Measurements from ENCODE around the gene GLRA3.

Gene GLRA3

GRCh38 chr4:174592256-174592984 is 236.6 kb downstream of the GLRA3 start:
- no peak for DNase-seq

DNA sequence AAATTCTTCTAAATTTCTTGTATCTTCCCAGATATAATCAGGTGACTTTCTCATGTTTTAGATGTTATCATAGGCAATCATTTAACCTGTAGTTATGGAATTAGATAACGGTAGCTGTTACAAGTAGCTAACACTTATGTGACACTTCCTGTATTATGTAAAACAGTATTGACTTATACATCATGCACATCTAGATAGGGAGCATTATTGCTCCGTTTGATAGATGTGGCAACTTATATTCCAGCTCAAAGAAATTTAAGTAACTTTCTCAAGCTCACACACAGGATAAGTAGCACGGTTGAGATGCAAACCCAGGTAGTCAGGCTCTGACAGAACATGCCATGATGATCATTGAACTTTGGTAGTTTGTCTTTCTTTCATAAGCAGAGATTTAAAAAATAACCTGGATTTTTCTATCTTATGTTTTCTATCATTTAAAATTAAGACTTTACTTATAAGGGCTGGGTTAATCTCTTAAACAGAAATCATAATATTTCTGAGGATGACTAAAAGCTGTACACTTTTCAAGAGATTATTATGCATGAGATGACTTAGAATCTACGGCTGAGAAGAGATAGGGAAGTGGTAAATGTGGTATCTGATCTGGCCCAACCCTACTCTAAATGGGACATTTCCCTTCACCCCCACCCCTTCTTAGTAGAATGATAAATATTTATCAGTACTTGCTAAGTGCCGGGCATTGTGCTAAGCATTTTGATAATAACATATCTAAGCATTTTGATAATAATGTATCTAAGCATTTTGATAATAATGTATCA is 237.6 kb downstream of the GLRA3 start:
- DNase-seq = no peak

GRCh38 chr4:174590336-174590735 is 238.7 kb downstream of the GLRA3 start:
- no peak for DNase-seq
